GM21526 (cell line): ENCODE measurements around the gene UBASH3B.

Experiments
- ATAC-seq: cut with Tn5 transposase; IDR thresholded peaks from one replicate; pipeline ENCODE4 v1.9.1; 2021; ENCODE audit warnings: moderate library complexity; ENCODE audit not compliant: unreplicated experiment, low FRiP score

UBASH3B gene

DNA sequence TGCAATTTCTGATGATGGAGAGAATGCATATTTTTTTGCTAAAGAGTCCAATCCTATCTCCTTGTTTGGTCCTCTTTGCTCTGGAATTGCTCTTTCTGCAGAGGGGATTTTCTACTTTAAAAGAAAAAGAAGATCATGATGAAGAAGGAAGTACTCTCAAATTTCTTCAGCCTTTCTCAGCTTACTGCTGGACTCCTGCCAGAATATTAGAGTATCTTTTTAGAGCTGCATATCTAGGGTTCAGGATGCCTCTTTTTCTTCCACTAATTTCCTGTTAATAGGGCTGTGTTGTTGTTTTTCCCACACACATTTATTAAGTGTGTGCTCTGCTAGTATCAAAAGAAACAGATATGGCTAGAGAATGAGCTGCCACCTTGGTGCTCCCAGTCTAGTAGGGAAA is 18.2 kb downstream of the UBASH3B start:
- no peak for ATAC-seq

DNA sequence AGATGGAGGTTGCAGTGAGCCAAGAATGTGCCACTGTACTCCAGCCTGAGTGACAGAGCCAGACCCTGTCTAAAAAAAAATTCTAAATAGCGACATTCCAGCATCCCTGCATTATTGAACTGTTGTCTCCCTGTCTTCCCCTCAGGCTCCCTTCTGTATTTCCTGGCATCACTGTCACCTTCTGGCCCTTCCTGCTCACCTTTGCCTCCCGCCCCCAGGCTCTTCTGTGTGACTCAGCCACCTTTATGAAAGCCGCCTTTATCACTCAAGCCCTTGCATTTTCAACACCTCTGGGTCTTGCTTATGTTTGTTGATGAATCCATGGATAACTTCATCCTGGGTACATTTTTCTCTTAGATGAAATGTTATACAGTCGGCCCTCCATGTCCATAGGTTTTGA is 21.1 kb downstream of the UBASH3B start:
- no peak for ATAC-seq

DNA sequence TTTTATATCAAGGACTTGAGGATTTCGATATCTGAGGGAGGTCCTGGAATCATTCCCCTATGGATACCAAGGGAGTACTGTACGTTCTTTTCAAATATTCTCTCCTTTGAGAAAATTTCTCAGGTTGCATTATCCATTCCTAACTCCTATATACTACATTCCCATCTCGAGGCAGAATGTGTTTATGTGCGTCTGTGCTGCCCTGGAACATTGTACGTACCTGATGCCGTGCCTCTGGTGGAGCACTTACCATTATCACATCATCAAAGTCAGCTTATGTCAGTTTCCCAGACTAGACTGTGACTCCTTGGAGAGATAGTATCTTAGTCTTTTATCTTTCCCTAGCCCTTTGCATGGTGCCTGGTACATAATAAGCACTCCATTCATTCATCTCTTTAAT is 21.7 kb downstream of the UBASH3B start:
- no peak for ATAC-seq

DNA sequence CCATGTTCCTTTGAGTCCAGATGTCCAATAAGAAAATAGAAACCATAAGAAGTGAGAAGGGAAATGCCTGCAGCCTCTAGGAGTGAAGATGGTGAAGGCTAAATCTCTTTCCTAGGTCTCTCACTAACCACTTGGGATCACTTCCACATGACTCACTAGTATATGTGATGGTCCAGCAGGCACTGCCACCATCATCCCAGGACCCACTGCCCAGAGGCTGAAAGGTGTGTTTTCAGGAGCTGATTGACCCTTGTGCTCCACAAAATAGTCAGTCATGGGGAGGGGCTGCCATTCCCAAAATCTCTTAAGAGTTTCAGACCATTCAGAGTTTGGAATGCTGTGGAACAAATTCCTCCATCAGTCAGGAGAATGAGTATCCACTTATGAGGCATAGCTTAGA is 22.9 kb downstream of the UBASH3B start:
- ATAC-seq: no peak

DNA sequence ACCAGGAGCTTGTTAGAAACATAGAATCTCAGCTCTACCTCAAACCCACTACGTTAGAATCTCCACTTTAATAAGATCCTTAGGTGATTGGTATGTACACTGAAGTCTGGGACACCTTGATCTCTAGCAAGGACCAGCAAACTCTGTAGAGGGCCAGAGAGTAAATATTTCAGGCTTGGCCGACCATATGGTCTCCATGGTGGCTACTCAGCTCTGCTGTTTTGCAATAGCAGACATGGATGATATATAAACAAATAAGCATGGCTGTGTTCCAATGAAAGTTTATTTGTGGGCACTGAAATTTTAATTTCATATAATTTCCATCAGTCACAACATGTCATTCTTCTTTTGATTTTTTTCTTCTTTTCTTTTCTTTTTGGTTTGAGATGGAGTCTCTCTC is 23.9 kb downstream of the UBASH3B start:
- ATAC-seq: no peak

DNA sequence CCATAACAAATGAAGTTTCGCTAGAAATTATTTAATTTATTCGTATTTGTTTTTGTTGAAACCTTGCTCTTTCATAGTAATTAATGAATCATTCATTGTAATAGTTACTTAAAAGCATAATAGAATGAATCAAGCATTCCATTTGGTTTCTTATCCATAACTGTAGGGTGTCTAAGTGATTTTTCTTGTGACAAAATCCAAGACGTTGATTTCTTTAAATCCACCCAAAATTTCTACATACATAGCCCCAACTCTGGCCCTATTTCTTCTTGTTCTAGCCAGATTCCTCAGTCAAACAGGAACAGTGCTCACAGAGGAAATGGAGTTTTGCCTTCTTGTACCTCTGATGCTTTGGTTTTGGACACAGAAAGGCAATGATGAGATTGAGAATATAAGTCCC is 25.5 kb downstream of the UBASH3B start:
- no peak for ATAC-seq

DNA sequence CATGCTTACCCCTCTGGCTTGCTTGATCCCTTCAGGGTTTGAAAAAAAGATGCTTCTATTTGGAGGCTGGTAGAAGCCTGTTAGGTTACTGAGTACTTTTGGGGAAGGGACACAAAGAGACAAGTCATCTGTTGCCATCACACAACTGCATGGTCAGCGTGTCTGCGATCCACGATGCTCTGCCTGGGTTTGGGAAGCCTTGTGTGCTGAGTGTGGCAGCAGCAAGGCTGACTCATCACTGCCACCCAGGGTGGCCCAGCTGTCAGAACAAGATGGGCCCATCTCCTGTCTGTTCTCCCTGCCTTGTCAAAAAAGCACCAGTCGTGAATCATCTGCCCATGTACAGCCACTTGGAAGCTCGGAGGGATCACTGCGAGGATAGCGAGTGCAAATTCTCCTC is 26.2 kb downstream of the UBASH3B start:
- no peak for ATAC-seq

DNA sequence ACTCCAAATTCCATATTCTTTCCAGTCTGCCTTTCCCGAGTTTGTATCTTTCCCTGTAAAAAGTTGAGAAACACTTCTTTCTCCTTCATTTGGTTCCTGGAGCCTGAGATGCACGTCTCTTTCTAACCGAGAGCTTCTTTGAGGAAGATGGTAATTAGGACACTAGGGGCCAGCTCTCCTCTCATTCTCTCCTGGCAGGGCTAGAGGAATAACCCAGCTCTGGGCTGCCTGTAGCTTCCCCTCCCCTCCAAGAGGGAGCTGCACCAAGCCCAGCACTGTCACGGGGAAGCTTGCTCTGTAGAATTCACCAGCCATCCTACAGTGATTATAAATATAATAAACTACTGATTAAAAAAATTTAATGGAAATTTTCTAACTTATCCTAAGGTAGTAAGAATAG is 26.9 kb downstream of the UBASH3B start:
- ATAC-seq: no peak

DNA sequence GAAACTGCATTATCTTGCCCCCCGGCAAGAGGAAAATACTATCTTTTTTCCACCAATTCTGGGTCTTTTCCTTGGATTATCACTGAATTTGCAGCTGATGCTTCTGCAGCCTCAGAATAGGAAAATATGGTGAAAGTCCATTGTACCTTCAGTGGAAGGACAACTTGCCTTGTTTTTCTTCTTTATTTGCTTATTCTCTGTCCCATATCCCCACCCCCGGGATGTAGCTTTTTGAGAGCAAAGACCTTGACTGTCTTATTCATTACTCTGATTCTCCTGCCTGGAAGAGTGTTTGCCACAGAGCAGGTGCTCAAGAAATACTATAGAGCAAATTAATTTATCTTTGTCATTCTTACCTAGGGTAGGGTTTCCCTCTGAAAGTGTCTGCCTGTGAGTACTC is 29.5 kb downstream of the UBASH3B start:
- ATAC-seq: no peak

DNA sequence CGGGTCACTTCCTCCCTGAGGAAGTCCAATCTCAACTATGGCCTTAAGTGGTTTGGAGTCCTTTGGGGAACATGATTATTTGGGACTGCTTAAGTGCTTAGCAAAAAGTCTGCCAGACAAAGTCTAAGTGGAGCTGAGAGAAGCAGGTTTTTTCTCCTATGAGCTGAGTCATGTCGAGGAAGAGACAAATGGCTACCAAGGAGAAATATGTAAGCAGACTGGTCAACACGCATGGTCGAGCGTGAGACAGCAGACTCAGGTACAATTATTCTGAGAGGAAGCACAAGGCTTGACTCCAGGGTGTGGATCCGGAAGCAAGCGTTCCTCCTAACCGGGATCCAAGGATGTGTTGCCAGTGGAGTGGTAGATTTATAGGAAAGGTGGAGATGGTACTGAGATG is 30.6 kb downstream of the UBASH3B start:
- ATAC-seq: no peak

DNA sequence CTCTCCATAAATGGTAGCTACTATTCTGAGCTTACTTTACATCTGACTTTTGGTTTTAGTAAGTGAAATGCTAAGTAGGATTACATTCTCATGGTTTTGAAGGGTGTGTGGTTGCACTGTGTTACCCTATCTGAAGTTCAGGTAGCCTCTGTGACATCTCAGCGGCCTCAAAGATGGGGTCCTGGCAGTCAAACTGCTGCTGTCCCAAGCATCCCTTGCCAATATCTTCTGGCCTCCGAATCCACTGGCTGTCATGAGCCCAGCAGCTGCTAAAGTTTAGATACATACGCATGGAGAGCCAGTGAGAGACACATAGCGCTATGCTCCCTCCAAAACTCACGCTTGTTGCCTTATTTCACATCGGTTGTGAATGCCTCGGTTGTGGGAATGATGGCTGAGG is 34.9 kb downstream of the UBASH3B start:
- no peak for ATAC-seq

DNA sequence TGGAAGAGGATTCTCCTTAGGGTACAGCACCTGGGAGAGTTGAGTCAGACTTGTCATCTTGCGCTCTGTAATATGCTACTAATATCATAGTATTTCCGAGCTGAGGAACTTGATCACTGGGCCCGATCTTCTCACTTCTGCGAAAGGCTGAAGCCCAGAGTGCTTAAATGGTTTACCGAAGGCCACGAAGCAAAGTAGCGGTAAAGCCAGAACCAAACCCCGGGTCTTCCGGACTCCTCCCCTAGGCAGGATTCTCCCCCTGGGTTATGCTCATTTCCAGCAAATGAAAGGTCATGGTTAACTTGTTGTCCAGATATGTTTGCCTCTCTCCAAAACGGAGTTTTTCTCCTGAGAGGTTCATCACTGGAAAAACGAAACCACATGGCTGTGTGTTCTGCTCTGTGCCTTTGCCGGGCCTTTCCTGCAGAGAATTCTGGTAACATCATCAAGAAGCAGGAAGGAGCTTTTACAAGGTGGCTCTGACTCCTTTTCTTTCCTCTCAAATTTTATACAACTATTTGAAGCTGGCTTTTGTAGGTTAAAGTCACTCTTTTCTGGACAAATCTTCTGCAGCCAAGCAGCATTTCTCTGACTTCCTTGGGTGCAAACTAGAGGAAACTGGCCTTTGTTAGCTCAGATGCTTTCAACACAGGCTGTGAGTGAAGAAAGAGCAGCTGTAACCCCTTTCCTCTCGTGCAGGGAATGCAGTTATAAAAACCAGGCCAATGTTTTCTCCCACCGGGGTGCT is 35.5 kb downstream of the UBASH3B start:
- ATAC-seq: no peak

DNA sequence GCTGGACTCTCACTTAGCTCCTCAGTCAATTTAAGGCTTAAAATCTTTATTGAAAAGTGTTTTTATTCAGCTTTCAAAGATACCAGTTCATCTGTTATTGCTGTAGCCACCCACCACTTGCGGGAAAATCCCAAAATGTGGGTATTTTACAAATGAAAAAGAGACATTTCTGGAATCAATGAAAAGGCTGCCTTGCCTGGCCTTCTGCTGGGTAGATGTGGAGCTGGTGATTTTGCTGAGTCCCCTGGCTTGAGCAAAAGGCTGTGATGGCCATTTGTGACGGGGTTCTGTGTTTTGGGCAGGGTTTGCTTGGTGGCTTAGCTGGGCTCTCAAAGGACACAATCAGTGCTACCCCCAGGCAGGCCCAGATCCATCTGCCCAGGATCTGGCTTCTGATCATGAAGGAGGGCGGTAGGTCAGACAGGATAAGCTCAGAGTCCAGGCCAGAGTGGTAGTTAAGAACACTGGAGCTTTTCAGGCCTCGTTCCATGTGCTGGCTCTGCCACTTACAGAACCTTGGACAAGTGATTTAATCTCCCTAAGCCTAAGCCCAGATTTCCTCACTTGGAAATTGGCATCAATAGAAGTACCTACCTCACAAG is 36.1 kb downstream of the UBASH3B start:
- no peak for ATAC-seq

DNA sequence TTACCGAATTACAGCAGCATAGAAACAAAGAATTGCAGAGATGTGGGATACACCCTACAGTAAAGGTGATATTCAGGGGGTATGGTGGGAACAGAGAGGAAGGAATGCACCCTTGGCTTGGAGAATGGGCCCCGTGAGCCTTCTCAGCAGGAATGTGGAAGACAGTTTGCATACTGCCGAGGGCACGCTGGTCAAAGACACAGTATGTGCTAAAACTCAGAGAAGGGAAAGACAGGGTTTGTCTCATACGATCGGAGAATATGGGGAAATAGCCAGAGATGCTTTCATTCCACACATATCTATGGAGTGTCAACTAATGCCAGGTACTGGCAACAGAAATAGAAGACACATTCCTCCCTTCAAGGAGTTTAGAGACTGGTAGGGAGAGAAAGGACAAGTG is 36.9 kb downstream of the UBASH3B start:
- ATAC-seq: no peak

DNA sequence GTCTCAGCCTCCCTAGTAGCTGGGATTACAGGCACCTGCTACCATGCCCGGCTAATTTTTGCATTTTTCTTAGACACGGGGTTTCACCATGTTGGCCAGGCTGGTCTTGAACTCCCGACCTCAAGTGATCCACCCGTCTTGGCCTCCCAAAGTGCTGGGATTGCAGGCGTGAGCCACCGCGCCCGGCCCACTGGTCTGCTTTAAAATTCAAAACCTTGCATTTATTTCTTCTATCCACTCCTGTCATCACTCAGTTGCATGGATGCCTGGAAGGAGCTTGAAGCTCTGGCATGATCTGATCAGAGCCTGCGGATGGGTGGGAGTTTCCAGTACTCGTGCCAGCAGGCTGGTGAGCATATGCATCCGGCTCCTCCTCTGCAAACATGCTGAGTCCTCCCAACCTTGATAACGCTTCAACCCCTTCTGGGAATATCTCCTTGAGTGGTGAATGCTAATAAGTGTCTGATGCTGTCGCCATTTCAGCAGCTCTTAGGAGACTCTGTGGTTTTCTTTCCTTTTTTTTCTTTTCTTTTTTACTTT is 39.6 kb downstream of the UBASH3B start:
- no peak for ATAC-seq

DNA sequence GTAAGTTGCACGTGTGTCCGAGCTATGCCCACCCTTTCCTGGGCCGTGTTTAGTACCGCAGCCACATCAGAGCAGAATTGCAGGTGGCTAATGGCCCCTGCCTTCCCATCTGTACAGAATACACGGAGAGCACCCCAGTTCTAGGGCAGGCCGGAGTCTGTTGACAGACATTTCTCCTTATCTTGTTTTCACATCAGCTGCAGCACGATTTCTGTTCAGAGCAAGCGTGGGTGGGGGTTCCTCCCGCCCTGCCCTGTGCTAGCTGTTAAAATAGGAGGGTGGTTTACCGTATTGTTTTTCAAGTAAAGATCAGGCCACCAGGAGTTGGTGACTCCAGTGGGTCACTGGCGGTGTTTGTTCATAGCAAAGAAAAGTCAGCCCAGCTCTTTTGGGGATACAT is 41.1 kb downstream of the UBASH3B start:
- peak; percentile 50 for ATAC-seq

DNA sequence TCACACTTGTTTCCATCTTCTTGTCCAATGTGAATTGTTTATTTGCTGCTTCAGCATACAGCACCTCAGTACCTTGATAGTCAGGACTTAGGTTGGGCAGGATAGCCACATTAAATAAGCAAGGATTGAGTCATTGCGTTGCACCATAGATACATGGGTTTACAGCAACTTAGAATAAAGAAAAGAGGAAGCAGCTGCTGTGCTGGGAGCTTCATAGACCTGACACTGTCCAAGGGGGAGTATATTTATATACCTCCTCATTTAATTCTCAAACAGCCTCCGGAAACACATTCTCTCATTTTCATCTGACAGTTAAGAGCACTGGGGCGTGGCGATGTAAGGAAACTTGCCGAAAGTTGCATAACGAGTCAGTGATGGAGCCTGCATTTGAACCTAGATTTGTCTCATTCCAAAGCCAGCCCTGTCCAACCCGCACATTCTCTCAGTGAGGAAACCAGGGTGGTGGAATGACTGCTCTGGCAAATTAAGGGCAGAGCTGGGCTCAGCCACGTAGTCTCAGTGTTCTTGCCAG is 42.2 kb downstream of the UBASH3B start:
- ATAC-seq: peak; percentile 90

DNA sequence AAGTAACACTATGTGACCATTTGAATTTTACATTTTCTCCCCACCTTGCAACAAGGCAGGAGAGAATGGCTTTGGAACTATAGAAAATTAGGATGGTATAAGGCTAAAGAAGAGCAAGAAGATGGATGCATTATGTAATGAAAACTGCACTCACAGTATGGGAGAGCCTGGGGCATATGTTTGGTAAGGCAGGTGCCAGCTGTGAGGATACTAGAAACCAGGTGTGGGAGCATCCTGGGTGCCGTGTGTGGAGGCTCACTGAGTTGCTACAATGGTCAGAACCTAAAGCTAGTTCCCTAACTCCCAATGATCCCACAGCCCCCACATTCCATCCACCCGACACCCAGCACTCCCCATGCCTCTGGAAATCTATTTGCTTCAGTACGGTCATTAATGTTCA is 42.9 kb downstream of the UBASH3B start:
- no peak for ATAC-seq

DNA sequence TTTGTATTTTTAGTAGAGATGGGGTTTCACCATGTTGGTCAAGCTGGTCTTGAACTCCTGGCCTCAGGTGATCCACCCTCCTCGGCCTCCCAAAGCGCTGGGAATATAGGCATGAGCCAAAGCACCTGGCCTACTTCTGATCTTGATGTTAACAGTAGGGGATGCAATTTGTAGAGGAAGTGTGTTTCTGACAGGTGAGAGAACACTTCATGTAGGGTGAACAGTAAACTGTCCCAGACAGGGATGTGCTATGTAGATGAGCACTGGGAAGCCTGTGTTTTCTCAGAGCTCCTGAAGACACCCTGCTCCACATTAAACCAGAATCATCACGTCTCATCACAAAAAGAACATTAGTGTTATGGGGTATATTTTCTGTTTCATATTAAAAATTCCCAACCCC is 45.1 kb downstream of the UBASH3B start:
- no peak for ATAC-seq

DNA sequence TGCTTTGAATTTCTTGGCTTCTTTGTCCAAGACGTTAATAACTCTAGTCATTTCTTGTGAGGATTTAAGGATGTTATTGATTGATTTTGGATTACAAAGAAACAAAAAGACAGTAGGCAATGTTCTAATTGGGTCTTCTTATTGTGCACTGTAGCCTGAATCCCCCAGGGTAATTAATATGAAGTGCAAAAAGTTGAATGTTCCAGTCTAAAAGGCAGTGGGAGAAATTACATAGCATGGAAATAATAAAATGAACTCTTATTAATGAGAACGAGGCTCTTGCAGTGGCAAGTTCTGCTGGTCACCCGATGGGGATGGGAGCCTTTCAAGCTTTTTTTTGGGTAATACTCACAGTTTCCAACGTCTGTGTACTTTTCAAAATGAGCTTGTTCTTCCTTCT is 45.6 kb downstream of the UBASH3B start:
- no peak for ATAC-seq

DNA sequence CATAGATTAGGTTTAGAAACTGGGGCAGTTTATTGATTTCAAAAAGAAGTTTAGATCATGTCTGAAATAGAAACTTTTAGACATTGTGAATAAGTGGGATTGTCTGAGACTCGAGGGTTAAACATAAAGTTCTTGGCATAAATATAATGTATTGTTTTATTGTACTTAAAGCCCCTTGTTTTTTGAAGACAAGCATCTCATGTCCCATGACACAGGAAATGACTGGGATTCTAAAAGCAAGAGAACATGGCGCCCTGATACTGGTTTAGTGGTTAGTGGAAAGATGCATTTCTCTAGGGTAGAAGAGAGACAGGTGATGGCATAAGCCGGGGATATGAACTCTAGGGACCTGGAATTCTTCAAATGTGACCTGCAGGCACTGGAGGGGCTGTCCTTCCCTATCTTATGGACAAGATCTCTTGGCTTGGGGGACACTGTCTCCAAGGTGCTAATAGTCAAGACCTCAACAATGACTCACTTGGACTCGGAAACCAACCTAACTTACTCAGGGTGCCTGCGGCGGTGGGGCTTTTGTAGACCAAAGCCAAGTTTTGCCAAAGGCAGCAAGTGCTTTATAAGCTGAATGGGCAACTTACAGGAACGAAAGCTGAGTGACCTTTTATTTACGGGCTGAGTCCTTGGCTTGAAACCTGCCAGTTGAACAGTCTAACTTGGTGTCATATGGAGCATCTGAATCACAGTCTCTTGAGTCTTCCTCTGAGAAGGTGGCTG is 48.2 kb downstream of the UBASH3B start:
- ATAC-seq: no peak
